Cardiac fibroblast (primary cell): ENCODE data around the gene FIP1L1.

ENCODE experiments used
- DNase-seq, 2 donors: peaks; one replicate each; pipeline versions ENCODE4 v3.0.0 to v3.0.0-alpha.2; 2010; ENCODE audit warnings: low read depth in 2 of 2
- H3K4me3 ChIP-seq, 2 donors: replicated peaks in 1 of 2; 1 replicate in 1 of 2; 2 replicates in 1 of 2; pipeline ENCODE4 v1.5.1; 2011; ENCODE audit warnings: low read depth in 2 of 2, low read length in 2 of 2, mild to moderate bottlenecking in 2 of 2, moderate library complexity in 1 of 2
- TF ChIP-seq, protein P1 (sequence below): IDR thresholded peaks from one replicate; pipeline ENCODE4 v1.5.1; 2011; ENCODE audit warnings: low read depth, mild to moderate bottlenecking, low read length, inconsistent platforms

FIP1L1 gene

DNA sequence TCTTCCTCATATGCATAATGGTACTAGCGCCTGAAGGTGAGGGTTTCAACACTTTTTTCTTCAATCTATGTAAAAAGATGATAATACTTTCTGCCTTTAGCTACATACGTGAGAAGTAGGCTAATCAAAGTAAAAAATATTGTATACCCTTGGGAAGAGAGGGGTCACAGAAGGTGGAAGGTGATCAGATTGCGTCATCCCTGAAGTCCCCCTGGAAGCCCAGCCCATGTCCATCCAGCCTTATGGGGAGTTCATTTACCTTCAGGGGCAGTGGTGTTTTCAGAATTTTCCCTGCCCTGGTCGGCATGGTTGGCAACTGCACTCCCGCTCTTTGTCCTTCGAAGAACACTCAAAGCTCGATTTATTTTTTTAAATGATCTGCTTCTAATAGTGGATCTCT, 129.6 kb downstream of the FIP1L1 start:
- TF ChIP-seq, protein P1, sequence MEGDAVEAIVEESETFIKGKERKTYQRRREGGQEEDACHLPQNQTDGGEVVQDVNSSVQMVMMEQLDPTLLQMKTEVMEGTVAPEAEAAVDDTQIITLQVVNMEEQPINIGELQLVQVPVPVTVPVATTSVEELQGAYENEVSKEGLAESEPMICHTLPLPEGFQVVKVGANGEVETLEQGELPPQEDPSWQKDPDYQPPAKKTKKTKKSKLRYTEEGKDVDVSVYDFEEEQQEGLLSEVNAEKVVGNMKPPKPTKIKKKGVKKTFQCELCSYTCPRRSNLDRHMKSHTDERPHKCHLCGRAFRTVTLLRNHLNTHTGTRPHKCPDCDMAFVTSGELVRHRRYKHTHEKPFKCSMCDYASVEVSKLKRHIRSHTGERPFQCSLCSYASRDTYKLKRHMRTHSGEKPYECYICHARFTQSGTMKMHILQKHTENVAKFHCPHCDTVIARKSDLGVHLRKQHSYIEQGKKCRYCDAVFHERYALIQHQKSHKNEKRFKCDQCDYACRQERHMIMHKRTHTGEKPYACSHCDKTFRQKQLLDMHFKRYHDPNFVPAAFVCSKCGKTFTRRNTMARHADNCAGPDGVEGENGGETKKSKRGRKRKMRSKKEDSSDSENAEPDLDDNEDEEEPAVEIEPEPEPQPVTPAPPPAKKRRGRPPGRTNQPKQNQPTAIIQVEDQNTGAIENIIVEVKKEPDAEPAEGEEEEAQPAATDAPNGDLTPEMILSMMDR: no peak
- DNase-seq: no peak
- H3K4me3 ChIP-seq: peak overlapping the region in 1 of 2 donors; percentile 45

DNA sequence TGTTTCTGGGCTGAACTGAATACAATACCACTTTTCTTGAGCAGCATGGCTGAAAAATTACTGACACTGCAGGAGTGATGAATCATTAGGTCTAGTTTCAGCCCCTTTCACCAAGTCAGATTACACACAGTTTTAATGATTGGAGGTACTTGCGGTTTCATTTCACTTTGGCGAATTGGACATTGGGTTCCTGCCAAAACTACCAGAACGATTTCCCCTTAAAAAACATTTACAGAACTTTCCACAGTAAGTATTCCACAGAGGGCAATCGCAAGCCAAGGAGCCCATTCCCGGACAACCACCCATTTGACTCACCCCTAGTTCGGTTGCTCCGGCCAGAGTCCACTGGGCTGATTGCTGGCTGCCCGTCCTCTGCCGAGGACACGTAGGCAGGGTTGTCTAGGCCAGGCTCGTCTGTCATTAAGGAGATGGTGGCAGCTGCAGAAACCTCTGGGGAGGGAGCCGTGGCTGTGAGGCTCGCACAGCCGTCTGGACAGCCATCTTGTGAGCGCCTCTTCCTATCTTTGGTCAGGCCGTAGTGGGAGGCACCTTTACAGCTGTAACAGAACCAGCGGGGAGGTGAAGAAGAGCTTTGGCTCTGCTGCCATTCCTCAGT, 130.3 kb downstream of the FIP1L1 start:
- H3K4me3 ChIP-seq: peak overlapping the region; percentile 31 to 45
- DNase-seq: peak; percentile 98
- TF ChIP-seq, protein P1: no peak

DNA sequence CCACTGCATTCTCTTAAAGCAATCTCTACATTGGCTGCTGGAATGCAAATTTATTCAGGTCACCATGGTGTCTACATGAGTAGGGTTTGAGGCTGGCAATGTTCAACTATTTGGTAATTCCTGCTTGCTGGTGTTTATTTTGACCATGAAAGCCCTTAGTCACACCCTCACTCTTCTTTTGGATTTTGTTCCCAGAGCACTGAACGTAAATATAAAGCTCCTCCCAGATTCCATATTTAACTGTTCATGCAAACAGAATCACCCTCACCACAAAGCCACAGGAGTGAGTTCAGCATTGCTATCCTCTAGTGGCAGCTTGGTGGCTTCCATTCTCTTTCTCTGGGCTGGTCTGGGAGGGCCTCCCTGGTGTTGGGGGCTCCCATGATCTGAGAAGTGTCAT, 131.0 kb downstream of the FIP1L1 start:
- DNase-seq: peak; percentile 80 to 96
- H3K4me3 ChIP-seq: peak overlapping the region in 1 of 2 donors; percentile 45
- TF ChIP-seq, protein P1: peak; percentile 39

GRCh38 chr4:53510321-53510720, 132.9 kb downstream of the FIP1L1 start:
- TF ChIP-seq, protein P1: no peak
- no peak overlapping the region for H3K4me3 ChIP-seq
- peak in 1 of 2 donors; percentile 44 for DNase-seq
